HepG2 (cell line): ENCODE data around the gene ZNF765. TPM values are rescaled to one million over a fixed set of nuclear protein-coding genes. Genes with fewer than 3 reads are reported as not detected.

ENCODE experiments used
- ATAC-seq: fragments of 200-7000 bp; cut with Tn5 transposase; 3 replicates; pipeline ENCODE4 v1.9.1; 2020; ENCODE audit warnings: mild to moderate bottlenecking, moderate library complexity
- BruUV-seq: library from RNA; stranded (reverse); fragments of 400-500 nt; replicated peaks from 2 replicates; lab custom pipeline; 2021; lab: Mats Ljungman, UMichigan
- CTCF ChIA-PET: fragments of 300-600 bp; formaldehyde crosslinking; extraction: SDS; loops from one replicate; lab custom pipeline; 2021; ENCODE audit warnings: low total read pairs, inconsistent platforms, low intra/inter-chr PET ratio; lab: Yijun Ruan, JAX
- POLR2A ChIA-PET: fragments of 350-600 bp; sonication (Branson Sonifier 250); formaldehyde crosslinking; loops from one replicate; lab custom pipeline; 2020; ENCODE audit warnings: antibody characterized with exemption, inconsistent platforms; lab: Yijun Ruan, JAX
- DNase-seq: peaks from one replicate; pipeline ENCODE4 v3.0.0-alpha.2; 2015; ENCODE audit warnings: low spot score
- FAIRE-seq: peaks from 3 replicates; lab custom pipeline; 2011; peaks lifted over from hg19 to GRCh38; lab: Jason Lieb, UNC
- H2AFZ ChIP-seq: one replicate; pipeline ENCODE4 v1.6.1; 2011; ENCODE audit warnings: low read length, inconsistent platforms
- H3K27ac ChIP-seq: fragments of 300-600 bp; 3 replicates; pipeline ENCODE4 v1.8.0; 2011; ENCODE audit warnings: mixed run types, mild to moderate bottlenecking, mixed read lengths, low read length, inconsistent platforms; ENCODE audit not compliant: insufficient read depth; ENCODE audit errors: extremely low read length
- H3K27me3 ChIP-seq, 2 experiments: fragments of 200-600 bp in 1 of 2; 2 replicates in 1 of 2; 3 replicates in 1 of 2; pipeline versions ENCODE4 v1.6.0 to v1.8.0; 2011; ENCODE audit warnings: low read length in 2 of 2, mild to moderate bottlenecking in 2 of 2, moderate library complexity in 2 of 2, inconsistent platforms in 1 of 2; ENCODE audit not compliant: insufficient read depth in 2 of 2, control insufficient read depth in 1 of 2
- H3K36me3 ChIP-seq, 2 experiments: fragments of 200-600 bp in 1 of 2; replicated peaks in 1 of 2; 2 replicates in 1 of 2; 3 replicates in 1 of 2; pipeline versions ENCODE4 v1.5.1 to v1.8.0; 2011; ENCODE audit warnings: low read length in 2 of 2, inconsistent platforms in 1 of 2; ENCODE audit not compliant: insufficient read depth in 2 of 2, control insufficient read depth in 1 of 2
- H3K4me1 ChIP-seq: 2 replicates; pipeline ENCODE4 v1.5.1; 2012; ENCODE audit warnings: low read length, inconsistent platforms; ENCODE audit not compliant: insufficient read depth
- H3K4me2 ChIP-seq: 2 replicates; pipeline ENCODE4 v1.6.0; 2011; ENCODE audit warnings: low read depth, low read length, inconsistent platforms
- H3K4me3 ChIP-seq, 3 experiments: fragments of 200-600 bp in 1 of 3; sonication (generic), shearing (Covaris generic) in 1 of 3; replicated peaks in 1 of 3; 2 replicates each; pipeline ENCODE4 v1.5.1; 2011 to 2016; ENCODE audit warnings: low read length in 3 of 3, inconsistent platforms in 2 of 3, low read depth in 2 of 3, mild to moderate bottlenecking in 2 of 3, control low read depth in 1 of 3, mixed read lengths in 1 of 3; ENCODE audit not compliant: insufficient read depth in 1 of 3
- H3K79me2 ChIP-seq: one replicate; pipeline ENCODE4 v1.6.1; 2011; ENCODE audit warnings: low read length, inconsistent platforms; ENCODE audit not compliant: insufficient read depth
- H3K9ac ChIP-seq: 2 replicates; pipeline ENCODE4 v1.6.0; 2011; ENCODE audit warnings: mild to moderate bottlenecking, low read depth, low read length, inconsistent platforms; ENCODE audit not compliant: insufficient read depth
- H3K9me3 ChIP-seq: 2 replicates; pipeline ENCODE4 v1.5.1; 2012; ENCODE audit warnings: mild to moderate bottlenecking, low read length
- H4K20me1 ChIP-seq: 2 replicates; pipeline ENCODE4 v1.6.0; 2011; ENCODE audit warnings: inconsistent platforms, mild to moderate bottlenecking, low read length, moderate library complexity; ENCODE audit not compliant: insufficient read depth
- BRD4 ChIP-seq: sonication (generic); formaldehyde crosslinking; IDR thresholded peaks from 2 replicates; pipeline ENCODE4 v1.4.0; 2020; ENCODE audit warnings: missing genetic modification reagents
- JUND ChIP-seq: sonication (generic); formaldehyde crosslinking; IDR thresholded peaks from 2 replicates; pipeline ENCODE4 v1.8.0; 2022; ENCODE audit warnings: mild to moderate bottlenecking, missing genetic modification reagents
- TSC22D2 ChIP-seq: sonication (generic); formaldehyde crosslinking; IDR thresholded peaks from 2 replicates; pipeline ENCODE4 v1.5.1; 2020; ENCODE audit warnings: missing genetic modification reagents, mild to moderate bottlenecking, borderline replicate concordance
- ZNF225 ChIP-seq: sonication (generic); formaldehyde crosslinking; IDR thresholded peaks from 2 replicates; pipeline ENCODE4 v1.4.0; 2020; ENCODE audit warnings: mild to moderate bottlenecking, missing genetic modification reagents
- ZNF317 ChIP-seq: sonication (generic); formaldehyde crosslinking; IDR thresholded peaks from 2 replicates; pipeline ENCODE4 v1.5.0; 2020; ENCODE audit warnings: mild to moderate bottlenecking, missing genetic modification reagents
- ZNF501 ChIP-seq: sonication (generic); formaldehyde crosslinking; IDR thresholded peaks from 2 replicates; pipeline ENCODE4 v1.5.1; 2020; ENCODE audit warnings: mild to moderate bottlenecking, moderate library complexity, missing genetic modification reagents
- WGBS: methylation state at CpG from one replicate; pipeline ENCODE4 v1.1.6; 2017; ENCODE audit warnings: low lambda C conversion rate; 5-methylcytosine and 5-hydroxymethylcytosine counted together
- in situ Hi-C: cut with HindIII; loops from 2 replicates; pipeline ENCODE4 v1.10.0; 2017; ENCODE audit warnings: low pct_unique_long_range_greater_than_20kb; ENCODE audit not compliant: extremely low pct_ligation_motif_present
- intact Hi-C: fragments of 100-400 bp; cut with micrococcal nuclease; formaldehyde crosslinking; loops from one replicate; pipeline ENCODE4 v1.10.0; 2022; ENCODE audit not compliant: unreplicated experiment
- polyA plus RNA-seq, 8 experiments: library from polyadenylated mRNA; depleted of rRNA in 3 of 8; stranded (reverse) in 7 of 8; unstranded in 1 of 8; fragments of >200 nt; fragmentation: Illumina TruSeq in 4 of 8; extraction: Trizol in 4 of 8; gene quantifications; 2 replicates each; pipeline versions ENCODE4 v1.2.1 to v1.2.3, GENCODE V29; 2011 to 2016; ENCODE audit warnings: low read depth in 4 of 8, missing spikeins in 1 of 8, mixed read lengths in 1 of 8; ENCODE audit not compliant: insufficient read depth in 1 of 8
- total RNA-seq, 5 experiments: library from RNA; depleted of rRNA; stranded (reverse); fragments of >200 nt; fragmentation: Illumina TruSeq; extraction: Trizol; gene quantifications; 2 replicates each; pipeline ENCODE4 v1.2.3, GENCODE V29; 2016; ENCODE audit warnings: low read depth in 1 of 5
- TF ChIP-seq, protein P1 (sequence below): sonication (generic); formaldehyde crosslinking; IDR thresholded peaks from 2 replicates; pipeline ENCODE4 v1.5.1; 2020; ENCODE audit warnings: mild to moderate bottlenecking, missing genetic modification reagents, borderline replicate concordance
- TF ChIP-seq, protein P2 (sequence below): sonication (generic); formaldehyde crosslinking; IDR thresholded peaks from 2 replicates; pipeline ENCODE4 v1.8.0; 2022; ENCODE audit warnings: missing genetic modification reagents, low read depth, mild to moderate bottlenecking, borderline replicate concordance
- TF ChIP-seq, protein P3 (sequence below): sonication (generic); formaldehyde crosslinking; IDR thresholded peaks from 2 replicates; pipeline ENCODE4 v1.5.0; 2020; ENCODE audit warnings: missing genetic modification reagents

The ZNF765 gene
- total and polyA plus RNA-seq, 2 of the 13 experiments (the other 11 are each of a cell fraction or from before 2014, with no cell fraction given) = 5.0 to 14.5 TPM

DNA sequence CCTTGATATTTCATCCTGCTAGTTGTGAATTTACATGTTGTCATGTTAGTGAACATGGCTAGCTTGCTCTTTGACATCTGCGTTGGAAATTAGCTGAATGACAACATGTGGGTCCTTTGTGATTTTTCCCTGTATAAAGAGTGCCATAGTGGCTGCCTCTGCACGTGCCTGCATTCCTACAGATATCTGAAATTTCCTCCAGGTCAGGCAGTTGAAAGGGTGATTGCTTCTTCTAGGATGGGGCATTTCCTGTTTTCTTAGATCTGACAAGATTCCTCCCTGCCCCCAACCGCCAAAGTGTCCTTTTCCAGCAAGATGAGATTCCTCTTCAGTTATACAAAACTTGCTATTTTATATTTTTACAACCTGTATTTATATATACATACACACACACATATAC is 20.7 kb upstream of the ZNF765 start (continued):
- TF ChIP-seq ZNF501 (no peak), ZNF317 (CRISPR knock-in tag) (no peak), BRD4 (CRISPR knock-in tag) (no peak), ZNF225 (CRISPR knock-in tag) (no peak)
- TF ChIP-seq, protein P1, sequence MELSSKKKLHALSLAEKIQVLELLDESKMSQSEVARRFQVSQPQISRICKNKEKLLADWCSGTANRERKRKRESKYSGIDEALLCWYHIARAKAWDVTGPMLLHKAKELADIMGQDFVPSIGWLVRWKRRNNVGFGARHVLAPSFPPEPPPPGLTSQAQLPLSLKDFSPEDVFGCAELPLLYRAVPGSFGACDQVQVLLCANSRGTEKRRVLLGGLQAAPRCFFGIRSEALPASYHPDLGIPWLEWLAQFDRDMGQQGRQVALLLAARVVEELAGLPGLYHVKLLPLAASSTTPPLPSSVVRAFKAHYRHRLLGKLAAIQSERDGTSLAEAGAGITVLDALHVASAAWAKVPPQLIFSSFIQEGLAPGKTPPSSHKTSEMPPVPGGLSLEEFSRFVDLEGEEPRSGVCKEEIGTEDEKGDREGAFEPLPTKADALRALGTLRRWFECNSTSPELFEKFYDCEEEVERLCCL = no peak
- TF ChIP-seq, protein P2, sequence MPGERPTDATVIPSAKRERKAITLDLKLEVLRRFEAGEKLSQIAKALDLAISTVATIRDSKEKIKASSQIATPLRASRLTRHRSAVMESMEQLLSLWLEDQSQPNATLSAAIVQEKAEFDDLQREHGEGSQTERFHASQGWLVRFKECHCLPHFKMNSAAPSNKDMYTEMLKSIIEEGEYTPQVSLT (CRISPR knock-in tag) = no peak
- TF ChIP-seq, protein P3, sequence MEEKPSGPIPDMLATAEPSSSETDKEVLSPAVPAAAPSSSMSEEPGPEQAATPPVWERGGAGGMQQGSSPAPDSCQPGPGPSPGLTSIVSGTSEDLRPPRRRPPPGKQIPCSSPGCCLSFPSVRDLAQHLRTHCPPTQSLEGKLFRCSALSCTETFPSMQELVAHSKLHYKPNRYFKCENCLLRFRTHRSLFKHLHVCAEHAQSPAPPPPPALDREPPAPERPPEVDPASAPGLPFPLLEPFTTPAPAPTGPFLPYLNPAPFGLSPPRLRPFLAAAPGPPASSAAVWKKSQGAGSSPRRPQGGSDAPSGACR = no peak

DNA sequence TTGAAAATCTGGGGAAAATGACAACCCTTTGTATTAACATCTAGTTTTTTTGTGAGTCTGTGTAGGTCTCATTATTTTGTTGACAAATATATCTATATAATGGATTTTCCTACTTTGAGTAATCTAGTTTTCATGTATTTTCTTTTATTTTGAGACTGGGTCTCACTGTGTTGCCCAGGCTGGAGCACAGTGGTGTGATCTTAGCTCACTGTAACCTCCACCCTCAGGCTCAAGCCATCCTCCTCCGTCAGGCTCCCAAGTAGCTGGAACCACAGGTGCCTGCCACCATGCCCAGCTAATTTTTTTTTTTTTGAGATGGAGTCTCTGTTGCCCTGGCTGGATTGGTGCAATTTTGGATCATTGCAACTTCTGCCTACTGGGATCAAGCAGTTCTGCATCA is 20.2 kb upstream of the ZNF765 start:
- peaks cover under 1 to 3% of the 10 kb centered on the region in 2 experiments; a peak in 2 of 5 replicates for H3K36me3 ChIP-seq

More for the DNA sequence above, 20.2 kb upstream of the ZNF765 start:
- Histone ChIP-seq H3K4me2 (no peak overlapping the region), H3K4me3 (no peak overlapping the region), H3K9me3 (no peaks in the 10 kb centered on the region), H3K27me3 (no peaks in the 10 kb centered on the region; a peak in 1 of 5 replicates), H3K79me2 (no peaks in the 10 kb centered on the region), H2AFZ (no peak overlapping the region), H4K20me1 (no peaks in the 10 kb centered on the region), H3K27ac (no peak overlapping the region), H3K9ac (no peak overlapping the region), H3K4me1 (no peaks in the 10 kb centered on the region)
- ATAC-seq = no peak
- no peak for TF ChIP-seq TSC22D2 (CRISPR knock-in tag)
- TF ChIP-seq JUND (CRISPR knock-in tag) = no peak
- CTCF ChIA-PET = no interaction called here
- POLR2A ChIA-PET = no interaction called here
- WGBS = 57% methylated on average over 1 of the region's 1 CpG
- in situ Hi-C loops = no loop called here
- no peak for DNase-seq
- BruUV-seq = no TSS peak
- intact Hi-C loops = no loop called here
- no peak for FAIRE-seq
